Ecto neural progenitor cell (in vitro differentiated cells): Measurements from ENCODE around the gene OR51M1.

Source experiments
- DNase-seq: peaks from one replicate; pipeline ENCODE4 v3.0.0-alpha.2; 2018; ENCODE audit warnings: low spot score

The OR51M1 gene

GRCh38 chr11:5390210-5390609 lies 6.6 kb downstream of the OR51M1 start:
- no peak for DNase-seq

GRCh38 chr11:5394091-5394490 lies 10.5 kb downstream of the OR51M1 start:
- DNase-seq: no peak

GRCh38 chr11:5398936-5399335 lies 15.3 kb downstream of the OR51M1 start:
- DNase-seq: no peak

GRCh38 chr11:5405173-5405572 lies 21.6 kb downstream of the OR51M1 start:
- no peak for DNase-seq

GRCh38 chr11:5420993-5421392 lies 37.4 kb downstream of the OR51M1 start:
- DNase-seq: no peak

DNA sequence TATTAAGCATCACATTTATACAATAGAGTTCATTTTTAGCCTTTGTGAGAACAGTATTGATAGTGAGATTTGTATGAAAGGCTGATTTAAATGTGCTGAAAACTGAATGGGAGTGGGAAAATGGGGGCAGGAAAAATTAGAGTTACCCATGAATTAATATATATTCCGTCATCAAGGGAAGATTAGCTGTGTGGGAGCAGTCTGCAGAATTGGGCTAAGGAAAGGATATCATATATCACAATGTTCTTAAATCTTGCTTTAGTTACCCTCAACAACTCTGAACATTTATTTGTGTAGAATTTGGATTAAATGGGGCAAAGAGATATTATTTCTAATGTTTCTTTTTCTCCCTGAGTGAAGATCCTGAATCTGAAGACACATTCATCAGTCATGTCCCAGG lies 38.2 kb downstream of the OR51M1 start, which contains the start of gene OR51Q1:
TSS of gene OR51Q1 (plus strand) at position 301 of the 400 bp plus-strand sequence. CDS start at position 391, 90 bp downstream.
- DNase-seq: no peak

GRCh38 chr11:5423131-5423530 lies 39.5 kb downstream of the OR51M1 start:
- DNase-seq: no peak

DNA sequence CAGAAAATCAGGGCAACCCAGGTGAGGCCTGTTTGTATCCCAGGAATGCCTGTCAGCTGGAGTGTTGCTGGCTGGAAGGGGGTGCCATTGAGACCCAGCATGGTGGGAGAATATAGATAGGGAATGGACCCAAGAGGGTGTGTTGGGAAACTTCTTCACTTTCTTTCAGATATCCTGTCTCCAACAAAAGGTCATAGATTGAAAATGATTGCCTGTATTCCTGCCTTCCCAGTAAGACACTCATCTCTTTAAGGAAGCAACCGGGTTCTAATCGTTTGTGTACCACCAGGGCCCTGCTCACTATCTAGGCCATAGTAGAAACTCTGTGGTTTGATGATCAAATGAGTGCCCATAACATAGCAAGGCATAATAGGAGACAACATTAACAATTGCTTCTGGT lies 57.8 kb downstream of the OR51M1 start, which contains the start of gene OR51I1:
TSS of gene OR51I1 (minus strand) at position 101 of the 400 bp plus-strand sequence. CDS start at position 101, 0 bp downstream.
- DNase-seq: no peak
